ENCODE results near the gene ZBTB1.

DNA sequence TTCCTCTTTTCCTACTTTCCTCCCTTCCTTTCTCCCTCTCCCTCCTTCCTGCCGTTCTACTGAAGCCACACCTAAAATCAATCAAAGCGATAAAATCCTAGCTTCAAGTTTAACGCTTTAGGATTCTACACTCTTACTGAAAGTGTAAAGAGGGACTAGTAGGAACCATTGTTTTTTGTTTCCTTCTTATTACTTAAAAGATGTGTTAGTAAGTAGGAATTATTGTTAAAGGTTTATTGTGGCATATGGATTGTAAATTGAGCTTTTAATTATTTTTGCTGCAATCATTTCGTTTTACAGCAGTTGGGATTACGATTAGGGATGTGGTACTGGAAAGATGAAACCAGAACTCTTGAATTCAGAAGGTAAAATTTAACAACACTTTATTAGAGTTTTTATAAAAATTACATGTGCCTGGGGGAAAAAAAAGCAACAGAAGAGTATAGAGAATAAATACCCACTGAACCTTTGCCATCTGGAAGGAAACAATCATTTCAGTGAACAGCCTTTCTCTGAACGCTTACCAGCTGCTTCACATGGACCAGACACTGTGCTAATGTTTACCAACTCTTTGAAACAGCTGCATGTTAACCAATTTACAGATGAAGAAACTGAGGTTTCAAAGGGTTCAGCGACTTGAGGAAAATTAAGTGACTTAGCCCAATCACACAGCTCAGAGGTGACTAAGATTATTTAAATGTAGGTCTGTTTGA is 46.2 kb downstream of the ZBTB1 start:
- TF ChIP-seq CTCF (conservative IDR thresholded peaks at IDR 0.05; ENCODE audit: low read depth, low read length) (no peak), EZH2 (IDR thresholded peaks at IDR 0.05; ENCODE audit: low read length, unreplicated experiment) (no peak), EZH2phosphoT487 (IDR thresholded peaks at IDR 0.05; ENCODE audit: borderline replicate concordance, low read length) (no peak)

All from PC-3 (cell line).